Thoracic aorta (tissue), 2 donors: ENCODE measurements around the gene R3HDM2. TPM values are rescaled to one million over a fixed set of nuclear protein-coding genes. Genes with fewer than 3 reads are reported as not detected.

Source experiments
- ATAC-seq: fragments of 150-250 bp; one replicate; pipeline ENCODE4 v1.8.0; 2017; ENCODE audit warnings: low read depth; ENCODE audit not compliant: insufficient number of reproducible peaks, low FRiP score
- DNase-seq: peaks from one replicate; pipeline ENCODE4 v3.0.0-alpha.2; 2020; ENCODE audit warnings: low spot score
- H3K27ac ChIP-seq, 2 donors: fragments of 200-600 bp; sonication (generic); 1 replicate in 1 of 2; 2 replicates in 1 of 2; pipeline ENCODE4 v1.5.1; 2016; ENCODE audit warnings: mild to moderate bottlenecking in 2 of 2, moderate library complexity in 2 of 2
- H3K27me3 ChIP-seq: fragments of 200-600 bp; sonication (generic); replicated peaks from 2 replicates; pipeline ENCODE4 v1.6.0; 2016; ENCODE audit warnings: mild to moderate bottlenecking; ENCODE audit not compliant: insufficient read depth
- H3K36me3 ChIP-seq: fragments of 200-600 bp; sonication (generic); one replicate; pipeline ENCODE4 v1.5.1; 2016
- H3K4me1 ChIP-seq, 2 donors: fragments of 200-600 bp; sonication (generic); 1 replicate in 1 of 2; 2 replicates in 1 of 2; pipeline versions ENCODE4 v1.5.1 to v1.6.0; 2016; ENCODE audit warnings: low read depth in 2 of 2, mild to moderate bottlenecking in 1 of 2; ENCODE audit not compliant: control insufficient read depth in 1 of 2
- H3K4me3 ChIP-seq: fragments of 200-600 bp; sonication (generic); 2 replicates; pipeline ENCODE4 v1.5.1; 2016; ENCODE audit warnings: mild to moderate bottlenecking
- H3K9me3 ChIP-seq: fragments of 200-600 bp; sonication (generic); 2 replicates; pipeline ENCODE4 v1.5.1; 2016
- total RNA-seq, 2 donors: library from RNA; depleted of rRNA; stranded (reverse); fragments of >200 nt; gene quantifications; one replicate each; pipeline versions ENCODE4 v1.1.0 to v1.2.3, GENCODE V29; 2016
- TF ChIP-seq, protein P1 (sequence below): fragments of 200-600 bp; sonication (generic); IDR thresholded peaks from one replicate; pipeline ENCODE4 v1.5.1; 2019; ENCODE audit warnings: antibody characterized with exemption

The R3HDM2 gene
- total RNA-seq, 2 donors from 2014 or later, result 26.5 to 62.4 TPM

DNA sequence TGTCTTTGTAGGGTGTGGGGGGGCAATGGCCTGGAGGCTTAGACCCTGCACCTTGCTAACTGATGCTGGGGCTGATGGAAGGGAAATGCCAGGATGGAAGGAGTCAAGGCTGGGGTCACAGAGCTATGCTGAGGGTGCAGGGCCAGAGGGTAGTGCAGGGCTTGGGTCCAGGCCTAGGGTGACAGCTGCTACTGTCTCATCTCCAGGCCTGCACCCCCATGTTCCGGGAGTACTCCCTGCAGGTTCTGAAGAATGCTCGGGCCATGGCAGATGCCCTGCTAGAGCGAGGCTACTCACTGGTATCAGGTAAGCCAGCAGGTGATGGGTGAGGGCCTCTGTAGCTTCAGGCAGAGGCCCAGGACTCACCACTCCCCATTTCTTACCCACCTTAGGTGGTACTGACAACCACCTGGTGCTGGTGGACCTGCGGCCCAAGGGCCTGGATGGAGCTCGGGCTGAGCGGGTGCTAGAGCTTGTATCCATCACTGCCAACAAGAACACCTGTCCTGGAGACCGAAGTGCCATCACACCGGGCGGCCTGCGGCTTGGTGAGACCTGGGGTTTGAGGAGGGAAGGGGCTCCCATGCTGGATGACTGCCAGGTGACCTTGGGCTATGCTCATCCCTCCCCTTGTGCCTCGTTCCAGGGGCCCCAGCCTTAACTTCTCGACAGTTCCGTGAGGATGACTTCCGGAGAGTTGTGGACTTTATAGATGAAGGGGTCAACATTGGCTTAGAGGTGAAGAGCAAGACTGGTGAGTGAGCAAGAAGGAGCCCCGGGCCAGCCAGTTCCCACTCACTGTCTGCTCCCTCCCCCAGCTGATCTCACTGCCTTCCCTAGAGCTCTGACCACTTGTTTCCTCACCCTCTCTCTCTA, 197.2 kb downstream of the R3HDM2 start:
- ATAC-seq (no peak), DNase-seq (no peak)
- H3K36me3 ChIP-seq, result peaks cover 18% of the 10 kb centered on the region

DNA sequence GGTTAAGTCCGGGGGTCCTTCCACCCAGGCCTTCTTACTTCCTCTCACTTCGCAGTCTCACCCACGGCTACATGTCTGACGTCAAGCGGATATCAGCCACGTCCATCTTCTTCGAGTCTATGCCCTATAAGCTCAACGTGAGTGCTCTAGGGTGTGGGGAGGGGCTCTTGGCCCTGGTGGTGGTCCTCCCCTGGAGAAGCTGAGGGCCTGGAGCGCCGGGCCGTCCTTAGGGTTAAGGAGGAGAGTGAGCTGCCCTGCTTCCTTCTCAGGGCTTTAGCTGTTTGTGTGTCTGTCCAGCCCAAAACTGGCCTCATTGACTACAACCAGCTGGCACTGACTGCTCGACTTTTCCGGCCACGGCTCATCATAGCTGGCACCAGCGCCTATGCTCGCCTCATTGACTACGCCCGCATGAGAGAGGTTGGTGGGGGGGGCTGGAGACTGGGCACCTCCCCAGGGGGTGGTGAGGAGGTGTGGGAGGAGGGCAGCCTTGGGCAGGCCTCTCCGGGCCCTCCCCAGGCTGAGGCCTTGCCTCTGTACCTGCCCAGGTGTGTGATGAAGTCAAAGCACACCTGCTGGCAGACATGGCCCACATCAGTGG, 198.6 kb downstream of the R3HDM2 start:
- Histone ChIP-seq H3K4me3 (no peak overlapping the region), H3K27me3 (no peaks in the 10 kb centered on the region), H3K4me1 (peaks cover 10 to 23% of the 10 kb centered on the region in 2 donors), H3K27ac (no peak overlapping the region), H3K36me3 (peaks cover 18% of the 10 kb centered on the region), H3K9me3 (no peaks in the 10 kb centered on the region)
- no peak for ATAC-seq
- TF ChIP-seq, protein P1, sequence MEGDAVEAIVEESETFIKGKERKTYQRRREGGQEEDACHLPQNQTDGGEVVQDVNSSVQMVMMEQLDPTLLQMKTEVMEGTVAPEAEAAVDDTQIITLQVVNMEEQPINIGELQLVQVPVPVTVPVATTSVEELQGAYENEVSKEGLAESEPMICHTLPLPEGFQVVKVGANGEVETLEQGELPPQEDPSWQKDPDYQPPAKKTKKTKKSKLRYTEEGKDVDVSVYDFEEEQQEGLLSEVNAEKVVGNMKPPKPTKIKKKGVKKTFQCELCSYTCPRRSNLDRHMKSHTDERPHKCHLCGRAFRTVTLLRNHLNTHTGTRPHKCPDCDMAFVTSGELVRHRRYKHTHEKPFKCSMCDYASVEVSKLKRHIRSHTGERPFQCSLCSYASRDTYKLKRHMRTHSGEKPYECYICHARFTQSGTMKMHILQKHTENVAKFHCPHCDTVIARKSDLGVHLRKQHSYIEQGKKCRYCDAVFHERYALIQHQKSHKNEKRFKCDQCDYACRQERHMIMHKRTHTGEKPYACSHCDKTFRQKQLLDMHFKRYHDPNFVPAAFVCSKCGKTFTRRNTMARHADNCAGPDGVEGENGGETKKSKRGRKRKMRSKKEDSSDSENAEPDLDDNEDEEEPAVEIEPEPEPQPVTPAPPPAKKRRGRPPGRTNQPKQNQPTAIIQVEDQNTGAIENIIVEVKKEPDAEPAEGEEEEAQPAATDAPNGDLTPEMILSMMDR, result no peak
- no peak for DNase-seq

More for the DNA sequence above, 197.2 kb downstream of the R3HDM2 start:
- TF ChIP-seq, protein P1, result no peak
- Histone ChIP-seq H3K9me3 (no peaks in the 10 kb centered on the region), H3K4me1 (peaks cover 15 to 33% of the 10 kb centered on the region in 2 donors), H3K27me3 (no peaks in the 10 kb centered on the region), H3K4me3 (no peak overlapping the region), H3K27ac (no peak overlapping the region)

DNA sequence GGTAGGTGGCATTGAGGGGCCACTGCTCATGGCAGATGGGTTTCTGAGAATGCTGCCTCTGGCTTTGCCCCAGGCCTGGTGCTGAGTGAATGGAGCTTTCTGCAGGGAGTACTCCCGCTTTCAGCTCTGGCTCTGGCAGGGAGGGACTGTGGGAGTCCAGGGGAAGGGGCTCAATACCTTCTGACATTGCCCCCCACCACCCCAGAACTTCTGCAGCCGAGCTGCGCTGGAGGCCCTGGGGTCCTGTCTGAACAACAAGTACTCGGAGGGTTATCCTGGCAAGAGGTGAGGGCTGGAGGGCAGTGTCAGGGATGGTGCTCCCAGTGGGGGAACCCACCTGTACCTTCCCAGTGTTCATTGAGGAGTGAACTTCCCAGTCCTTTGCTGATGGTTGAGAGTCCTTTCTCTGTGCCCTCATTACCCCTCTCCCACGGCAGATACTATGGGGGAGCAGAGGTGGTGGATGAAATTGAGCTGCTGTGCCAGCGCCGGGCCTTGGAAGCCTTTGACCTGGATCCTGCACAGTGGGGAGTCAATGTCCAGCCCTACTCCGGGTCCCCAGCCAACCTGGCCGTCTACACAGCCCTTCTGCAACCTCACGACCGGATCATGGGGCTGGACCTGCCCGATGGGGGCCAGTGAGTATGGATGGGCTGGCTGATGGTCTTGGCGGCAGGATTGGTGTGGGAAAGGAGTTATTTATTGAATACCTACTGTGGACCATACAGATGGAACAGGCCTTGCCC, 199.4 kb downstream of the R3HDM2 start:
- TF ChIP-seq, protein P1, result no peak

DNA sequence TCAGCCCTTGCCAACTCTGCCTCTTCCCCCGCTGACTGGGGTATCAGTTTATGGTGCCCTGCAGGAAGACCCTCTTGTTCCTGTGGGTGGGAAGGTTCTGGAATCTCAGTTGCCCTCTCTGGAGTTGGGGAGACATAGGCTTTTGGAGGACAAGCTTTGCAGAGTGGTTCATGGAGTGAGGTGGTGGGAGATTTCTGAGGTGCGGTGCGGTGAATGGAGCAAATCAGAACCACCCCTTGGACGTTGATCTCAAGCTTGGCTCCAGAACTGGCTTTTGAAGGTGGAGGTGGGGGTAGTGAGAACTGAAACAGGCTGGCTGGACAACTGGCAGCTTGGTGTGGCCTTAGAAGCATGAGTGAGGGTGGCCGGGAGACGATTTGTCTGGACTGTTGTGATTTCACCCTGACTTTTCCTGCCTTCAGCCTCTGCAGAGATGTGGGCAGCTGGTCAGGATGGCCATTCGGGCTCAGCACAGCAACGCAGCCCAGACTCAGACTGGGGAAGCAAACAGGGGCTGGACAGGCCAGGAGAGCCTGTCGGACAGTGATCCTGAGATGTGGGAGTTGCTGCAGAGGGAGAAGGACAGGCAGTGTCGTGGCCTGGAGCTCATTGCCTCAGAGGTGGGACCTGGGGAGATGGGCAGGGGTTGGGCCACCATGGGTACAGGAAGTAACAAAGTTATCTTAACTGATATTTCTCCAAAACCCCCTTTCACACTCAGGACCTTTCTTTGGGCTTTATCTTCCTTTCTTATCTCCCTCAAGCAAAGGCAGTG, 200.3 kb downstream of the R3HDM2 start:
- peaks cover 18% of the 10 kb centered on the region for H3K36me3 ChIP-seq
- TF ChIP-seq, protein P1, result no peak
- peaks cover 10 to 27% of the 10 kb centered on the region in 2 donors for H3K4me1 ChIP-seq
- peaks cover 2% of the 10 kb centered on the region for H3K27me3 ChIP-seq
- peak overlapping the region; percentile 76 for H3K4me3 ChIP-seq
- no peak for ATAC-seq
- peak overlapping the region; percentile 51 to 54 for H3K27ac ChIP-seq
- H3K9me3 ChIP-seq, result no peaks in the 10 kb centered on the region
- DNase-seq, result no peak

More for the DNA sequence above, 199.4 kb downstream of the R3HDM2 start:
- Histone ChIP-seq H3K4me3 (no peak overlapping the region), H3K27ac (no peak overlapping the region), H3K27me3 (no peaks in the 10 kb centered on the region), H3K36me3 (peaks cover 18% of the 10 kb centered on the region), H3K4me1 (peaks cover 10 to 27% of the 10 kb centered on the region in 2 donors), H3K9me3 (no peaks in the 10 kb centered on the region)
- ATAC-seq (no peak), DNase-seq (no peak)
